IMR-90 (cell line): ENCODE data around the gene CREB3L1. TPM values are rescaled to one million over a fixed set of nuclear protein-coding genes. Genes with fewer than 3 reads are reported as not detected.

Experiments used
- ATAC-seq: fragments of 200-7000 bp; cut with Tn5 transposase; 2 replicates; pipeline ENCODE4 v1.9.1; 2020; ENCODE audit warnings: low read depth, mild to moderate bottlenecking, moderate library complexity
- Bru-seq: library from RNA; stranded (reverse); fragments of 400-500 nt; gene quantifications from one replicate; lab custom pipeline; 2021; lab: Mats Ljungman, UMichigan
- BruChase-seq, 2 experiments: library from RNA; stranded (reverse); fragments of 400-500 nt; gene quantifications; one replicate each; lab custom pipeline; 2021; lab: Mats Ljungman, UMichigan
- BruUV-seq: library from RNA; stranded (reverse); fragments of 400-500 nt; replicated peaks from 2 replicates; lab custom pipeline; 2021; lab: Mats Ljungman, UMichigan
- CTCF ChIA-PET: fragments of 300-600 bp; formaldehyde crosslinking; extraction: SDS; loops from one replicate; lab custom pipeline; 2021; ENCODE audit warnings: antibody characterized with exemption; lab: Yijun Ruan, JAX
- POLR2A ChIA-PET: fragments of 300-600 bp; sonication (Branson Sonifier 250); formaldehyde crosslinking; loops from one replicate; lab custom pipeline; 2022; ENCODE audit warnings: antibody characterized with exemption; ENCODE audit not compliant: unreplicated experiment; lab: Charles Lee
- DNase-seq: peaks from one replicate; pipeline ENCODE4 v3.0.0; 2013
- H2AFZ ChIP-seq: replicated peaks from 2 replicates; pipeline ENCODE3; 2013; ENCODE audit warnings: low read length, mild to moderate bottlenecking; ENCODE audit not compliant: poor library complexity
- H2AK5ac ChIP-seq: 2 replicates; pipeline ENCODE4 v1.6.1; 2013; ENCODE audit warnings: low read depth, low read length, inconsistent platforms
- H2AK9ac ChIP-seq: replicated peaks from 2 replicates; pipeline ENCODE3; 2013; ENCODE audit warnings: mild to moderate bottlenecking, low read depth, low read length, moderate library complexity; ENCODE audit not compliant: poor library complexity
- H2BK120ac ChIP-seq: 2 replicates; pipeline ENCODE4 v1.6.1; 2013; ENCODE audit warnings: low read depth, low read length, inconsistent platforms
- H2BK15ac ChIP-seq: 3 replicates; pipeline ENCODE4 v1.6.1; 2013; ENCODE audit warnings: low read depth, low read length, inconsistent platforms
- H2BK20ac ChIP-seq: 2 replicates; pipeline ENCODE4 v1.6.1; 2013; ENCODE audit warnings: low read depth, mild to moderate bottlenecking, inconsistent platforms, low read length, moderate library complexity
- H2BK5ac ChIP-seq: 2 replicates; pipeline ENCODE4 v1.6.1; 2013; ENCODE audit warnings: mild to moderate bottlenecking, low read depth, low read length, inconsistent platforms; ENCODE audit not compliant: poor library complexity, severe bottlenecking
- H3K14ac ChIP-seq: replicated peaks from 2 replicates; pipeline ENCODE4 v1.6.1; 2013; ENCODE audit warnings: low read depth, low read length, inconsistent platforms
- H3K18ac ChIP-seq: 2 replicates; pipeline ENCODE4 v1.6.1; 2013; ENCODE audit warnings: low read depth, low read length, control low read depth
- H3K23ac ChIP-seq: 2 replicates; pipeline ENCODE4 v1.6.1; 2013; ENCODE audit warnings: low read depth, low read length, inconsistent platforms
- H3K27ac ChIP-seq: 2 replicates; pipeline ENCODE4 v1.5.1; 2013; ENCODE audit warnings: mild to moderate bottlenecking, control low read depth, low read length; ENCODE audit not compliant: insufficient read depth
- H3K27me3 ChIP-seq: 2 replicates; pipeline ENCODE4 v1.6.1; 2013; ENCODE audit warnings: low read length; ENCODE audit not compliant: control insufficient read depth, insufficient read depth
- H3K36me3 ChIP-seq: 2 replicates; pipeline ENCODE4 v1.6.1; 2013; ENCODE audit warnings: low read length, mixed read lengths; ENCODE audit not compliant: control insufficient read depth, insufficient read depth
- H3K4ac ChIP-seq: 2 replicates; pipeline ENCODE4 v1.6.1; 2013; ENCODE audit warnings: low read depth, low read length, inconsistent platforms
- H3K4me1 ChIP-seq: 2 replicates; pipeline ENCODE4 v1.6.1; 2013; ENCODE audit warnings: low read length, mixed read lengths; ENCODE audit not compliant: control insufficient read depth, insufficient read depth
- H3K4me2 ChIP-seq: 2 replicates; pipeline ENCODE4 v1.6.1; 2013; ENCODE audit warnings: low read depth, mild to moderate bottlenecking, control low read depth, low read length, moderate library complexity
- H3K4me3 ChIP-seq: 2 replicates; pipeline ENCODE4 v1.5.1; 2013; ENCODE audit warnings: low read depth, mild to moderate bottlenecking, control low read depth, low read length, moderate library complexity; ENCODE audit not compliant: insufficient read depth
- H3K56ac ChIP-seq: 2 replicates; pipeline ENCODE4 v1.6.1; 2013; ENCODE audit warnings: low read length, inconsistent platforms; ENCODE audit not compliant: insufficient read depth; ENCODE audit errors: extremely low read depth
- H3K79me1 ChIP-seq, 2 experiments: 2 replicates each; pipeline ENCODE4 v1.6.1; 2013; ENCODE audit warnings: low read length in 2 of 2, inconsistent platforms in 1 of 2, low read depth in 1 of 2
- H3K9ac ChIP-seq: 2 replicates; pipeline ENCODE4 v1.6.1; 2013; ENCODE audit warnings: low read depth, low read length, control low read depth
- H3K9me1 ChIP-seq: 2 replicates; pipeline ENCODE4 v1.6.1; 2013; ENCODE audit warnings: low read length, inconsistent platforms; ENCODE audit not compliant: insufficient read depth
- H3K9me3 ChIP-seq: 2 replicates; pipeline ENCODE4 v1.6.1; 2013; ENCODE audit warnings: low read length; ENCODE audit not compliant: control insufficient read depth, insufficient read depth
- H4K20me1 ChIP-seq: 2 replicates; pipeline ENCODE4 v1.6.1; 2013; ENCODE audit warnings: low read length, inconsistent platforms; ENCODE audit not compliant: insufficient read depth
- H4K5ac ChIP-seq: 2 replicates; pipeline ENCODE4 v1.6.1; 2013; ENCODE audit warnings: mild to moderate bottlenecking, low read depth, low read length, control low read depth
- H4K8ac ChIP-seq, 2 experiments: 2 replicates each; pipeline ENCODE4 v1.6.1; 2013; ENCODE audit warnings: low read depth in 2 of 2, low read length in 2 of 2, control low read depth in 1 of 2, inconsistent platforms in 1 of 2
- H4K91ac ChIP-seq: 2 replicates; pipeline ENCODE4 v1.6.1; 2013; ENCODE audit warnings: low read depth, low read length, inconsistent platforms; ENCODE audit not compliant: insufficient read depth
- BHLHE40 ChIP-seq: fragments of 150-350 bp; IDR thresholded peaks from 2 replicates; pipeline ENCODE4 v1.6.1; 2016; ENCODE audit warnings: mild to moderate bottlenecking, low read depth, low read length
- CHD1 ChIP-seq: IDR thresholded peaks from 2 replicates; pipeline ENCODE4 v1.6.1; 2012; ENCODE audit warnings: low read depth, low read length, improper control_type of control experiment
- CTCF ChIP-seq: conservative IDR thresholded peaks from 2 replicates; pipeline ENCODE4 v1.5.1; 2012; ENCODE audit warnings: mild to moderate bottlenecking, low read depth, low read length, improper control_type of control experiment
- FOS ChIP-seq: fragments of 150-350 bp; IDR thresholded peaks from 2 replicates; pipeline ENCODE4 v1.6.1; 2016; ENCODE audit warnings: low read depth, low read length
- MAZ ChIP-seq: IDR thresholded peaks from 2 replicates; pipeline ENCODE4 v1.6.1; 2012; ENCODE audit warnings: low read depth, mild to moderate bottlenecking, low read length, improper control_type of control experiment, moderate library complexity, borderline replicate concordance
- MXI1 ChIP-seq: IDR thresholded peaks from 2 replicates; pipeline ENCODE4 v1.6.1; 2012; ENCODE audit warnings: low read depth, mild to moderate bottlenecking, low read length, moderate library complexity, borderline replicate concordance
- NFE2L2 ChIP-seq: fragments of 150-350 bp; IDR thresholded peaks from 2 replicates; pipeline ENCODE4 v1.6.1; 2016; ENCODE audit warnings: low read depth, mild to moderate bottlenecking, low read length
- POLR2A ChIP-seq: IDR thresholded peaks from 2 replicates; pipeline ENCODE4 v1.6.1; 2012; ENCODE audit warnings: mild to moderate bottlenecking, low read depth, low read length
- RAD21 ChIP-seq: IDR thresholded peaks from 2 replicates; pipeline ENCODE4 v1.6.1; 2012; ENCODE audit warnings: low read length, improper control_type of control experiment
- RCOR1 ChIP-seq: IDR thresholded peaks from 2 replicates; pipeline ENCODE4 v1.6.1; 2012; ENCODE audit warnings: mild to moderate bottlenecking, low read length, improper control_type of control experiment; ENCODE audit not compliant: insufficient replicate concordance
- WGBS, 2 experiments: methylation state at CpG; one replicate each; pipeline versions ENCODE4 v1.1.5 to v1.1.7; 2013; ENCODE audit warnings: missing lambda C conversion rate in 2 of 2; ENCODE audit not compliant: insufficient read length in 1 of 2; ENCODE audit errors: extremely low coverage in 2 of 2; 5-methylcytosine and 5-hydroxymethylcytosine counted together
- dilution Hi-C: fragments of 300-500 bp; cut with HindIII; formaldehyde crosslinking; loops from one replicate; pipeline ENCODE4 v1.14.3; 2018; ENCODE audit warnings: low sequenced_read_pairs; ENCODE audit not compliant: unreplicated experiment
- in situ Hi-C: fragments of 300-500 bp; cut with MboI; formaldehyde crosslinking; loops from 3 replicates; pipeline ENCODE4 v1.14.3; 2019; ENCODE audit warnings: low sequenced_read_pairs, inconsistent platforms, mixed read lengths
- intact Hi-C: fragments of 100-400 bp; cut with micrococcal nuclease; formaldehyde crosslinking; loops from 2 replicates; pipeline ENCODE4 v1.10.0; 2022
- long read RNA-seq: library from polyadenylated mRNA; unstranded; transcript quantifications from one replicate; pipeline ENCODE4 v2.0.0, GENCODE V29; 2021; ENCODE audit not compliant: unreplicated experiment
- polyA plus RNA-seq, 3 experiments: library from polyadenylated mRNA; depleted of rRNA; stranded (reverse); fragments of >200 nt; gene quantifications; 2 replicates each; pipeline ENCODE4 v1.2.3, GENCODE V29; 2012; ENCODE audit warnings: low replicate concordance in 1 of 3
- total RNA-seq: library from RNA; depleted of rRNA; stranded (reverse); fragments of >200 nt; gene quantifications from 2 replicates; pipeline ENCODE4 v1.2.3, GENCODE V29; 2012; rRNA removed

CREB3L1 gene, protein sequence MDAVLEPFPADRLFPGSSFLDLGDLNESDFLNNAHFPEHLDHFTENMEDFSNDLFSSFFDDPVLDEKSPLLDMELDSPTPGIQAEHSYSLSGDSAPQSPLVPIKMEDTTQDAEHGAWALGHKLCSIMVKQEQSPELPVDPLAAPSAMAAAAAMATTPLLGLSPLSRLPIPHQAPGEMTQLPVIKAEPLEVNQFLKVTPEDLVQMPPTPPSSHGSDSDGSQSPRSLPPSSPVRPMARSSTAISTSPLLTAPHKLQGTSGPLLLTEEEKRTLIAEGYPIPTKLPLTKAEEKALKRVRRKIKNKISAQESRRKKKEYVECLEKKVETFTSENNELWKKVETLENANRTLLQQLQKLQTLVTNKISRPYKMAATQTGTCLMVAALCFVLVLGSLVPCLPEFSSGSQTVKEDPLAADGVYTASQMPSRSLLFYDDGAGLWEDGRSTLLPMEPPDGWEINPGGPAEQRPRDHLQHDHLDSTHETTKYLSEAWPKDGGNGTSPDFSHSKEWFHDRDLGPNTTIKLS
- total RNA-seq (8.1 and 10.0 TPM in 2 replicates), polyA plus RNA-seq (2012; rRNA removed) (76.9 and 82.3 TPM in 2 replicates), Bru-seq, nascent RNA (percentile 93 among the genes with signal in this experiment), BruChase-seq, experiment 1, labeled RNA remaining after a 6-hour chase (percentile 97 among the genes with signal in this experiment), BruChase-seq, experiment 2, labeled RNA remaining after a 2-hour chase (percentile 92 among the genes with signal in this experiment)
- 85.0 and 112 TPM in 2 replicates for polyA plus RNA-seq (2012; cell fraction: cytosol; rRNA removed)
- polyA plus RNA-seq (2012; cell fraction: nucleus; rRNA removed; ENCODE audit: low replicate concordance) = 50.1 and 52.2 TPM in 2 replicates
- long read RNA-seq, transcript CREB3L1-206 (12 exons, 2,687 nt) = major isoform, 25 of 70 reads
- long read RNA-seq, partial matches to known transcripts = 35 of 70 reads
- long read RNA-seq, other reads (novel, unspliced or antisense) = 9 of 70 reads

GRCh38 chr11:46277622-46278386 lies at the start of gene CREB3L1:
CREB3L1 (plus strand) TSS chr11:46277662; CDS start chr11:46278112, 450 bp downstream.
- Histone ChIP-seq H3K27me3 (no peaks in the 10 kb centered on the region), H3K4me3 (peak within 1 kb of the TSS; percentile 86), H3K9me3 (no peaks in the 10 kb centered on the region), H3K9ac (peak within 1 kb of the TSS; percentile 100), H2AK9ac (peak within 1 kb of the TSS; percentile 96), H3K4ac (peak within 1 kb of the TSS; percentile 98), H3K56ac (peak within 1 kb of the TSS; percentile 99), H2AFZ (peak within 1 kb of the TSS; percentile 86), H4K20me1 (peaks cover 38% of the 10 kb centered on the region), H2BK20ac (peak within 1 kb of the TSS; percentile 86; the same call in 1 of the 2 replicates), H2BK15ac (peak within 1 kb of the TSS; percentile 84; the same call in 2 of the 3 replicates), H3K18ac (peak within 1 kb of the TSS; percentile 93), H2BK120ac (peak within 1 kb of the TSS; percentile 90), H2AK5ac (peak within 1 kb of the TSS; percentile 99), H3K36me3 (peaks cover 5% of the 10 kb centered on the region), H4K8ac (peak within 1 kb of the TSS; percentile 62 to 95), H3K9me1 (peaks cover 15% of the 10 kb centered on the region), H2BK5ac (peak within 1 kb of the TSS; percentile 98), H3K4me2 (peak within 1 kb of the TSS; percentile 62), H3K27ac (peak within 1 kb of the TSS; percentile 98), H4K91ac (peak within 1 kb of the TSS; percentile 93), H4K5ac (peak within 1 kb of the TSS; percentile 56), H3K4me1 (peaks cover 28% of the 10 kb centered on the region), H3K79me1 (peaks cover 0 to 39% of the 10 kb centered on the region in 2 experiments; a peak in 2 of 4 replicates), H3K23ac (peak within 1 kb of the TSS; percentile 100), H3K14ac (peak within 1 kb of the TSS; percentile 100)
- intact Hi-C loops (loop anchor here (1.0 to 2.0 kb wide), 2 partner anchors 31 to 37 kb away; no protein-coding TSS in a partner anchor), dilution Hi-C loops (no loop called here), in situ Hi-C loops (no loop called here)
- ATAC-seq = peak; percentile 36
- DNase-seq = no peak
- TF ChIP-seq BHLHE40 = no peak
- TF ChIP-seq RAD21 = peak; percentile 10; the same call in 1 of the 2 replicates
- TF ChIP-seq FOS = no peak
- no peak for TF ChIP-seq MAZ
- 0 out of 2 replicates have a peak, but pooled peaks have one; percentile 19 for TF ChIP-seq CHD1
- no peak for TF ChIP-seq RCOR1
- peak; percentile 64; the same call in 1 of the 2 replicates for TF ChIP-seq MXI1
- peak; percentile 77 for TF ChIP-seq POLR2A
- TF ChIP-seq NFE2L2 = no peak
- no peak for TF ChIP-seq CTCF
- ChIA-PET POLR2A (interaction anchor here (0.5 to 2.4 kb wide), 7 partner anchors 16 to 45 kb away, joined by 3 to 14 read pairs (median 7); no protein-coding TSS in a partner anchor), CTCF (interaction anchor here (1.0 to 4.4 kb wide), 7 partner anchors 12 to 38 kb away, joined by 3 to 31 read pairs (median 5); no protein-coding TSS in a partner anchor)
- 0% methylated on average over 6 of the region's 61 CpGs; no CpG with 5 or more reads in 1 of the 2 experiments for WGBS, 2 experiments
- BruUV-seq = TSS peak; percentile 73
